ENCODE data around the gene GLRA2. TPM values are rescaled to one million over a fixed set of nuclear protein-coding genes. Genes with fewer than 3 reads are reported as not detected.

The GLRA2 gene
- 0.12 TPM for total RNA-seq

GRCh38 chrX:14529290-14529989, at the start of gene GLRA2:
TSS of gene GLRA2 (plus strand) at chrX:14529536. CDS start at chrX:14530058, 522 bp downstream.

All from metanephros (tissue), 1 donor.